Endodermal cell (in vitro differentiated cells): ENCODE measurements around the gene GNAT3. TPM values are rescaled to one million over a fixed set of nuclear protein-coding genes. Genes with fewer than 3 reads are reported as not detected.

Experiments used
- DNase-seq: peaks from one replicate; pipeline ENCODE4 v3.0.0-alpha.2; 2017
- H3K27ac ChIP-seq: 2 replicates; pipeline ENCODE4 v1.5.1; 2013; ENCODE audit warnings: mild to moderate bottlenecking, low read depth, low read length, moderate library complexity
- H3K27me3 ChIP-seq: 2 replicates; pipeline ENCODE4 v1.6.1; 2013; ENCODE audit warnings: mild to moderate bottlenecking, low read length, moderate library complexity; ENCODE audit not compliant: insufficient read depth, control insufficient read depth, poor library complexity, severe bottlenecking
- H3K36me3 ChIP-seq: 2 replicates; pipeline ENCODE4 v1.7.0; 2013; ENCODE audit warnings: mild to moderate bottlenecking, low read length, moderate library complexity; ENCODE audit not compliant: control insufficient read depth, insufficient read depth
- H3K4me1 ChIP-seq: one replicate; pipeline ENCODE4 v1.7.0; 2013; ENCODE audit warnings: low read length; ENCODE audit not compliant: control insufficient read depth, insufficient read depth
- H3K4me3 ChIP-seq: 2 replicates; pipeline ENCODE4 v1.5.1; 2013; ENCODE audit warnings: mild to moderate bottlenecking, low read length, moderate library complexity
- H3K9ac ChIP-seq: 2 replicates; pipeline ENCODE4 v1.6.1; 2013; ENCODE audit warnings: mild to moderate bottlenecking, low read length, moderate library complexity; ENCODE audit not compliant: poor library complexity, severe bottlenecking; ENCODE audit errors: extremely low read depth
- H3K9me3 ChIP-seq: 2 replicates; pipeline ENCODE4 v1.6.1; 2013; ENCODE audit warnings: mild to moderate bottlenecking, low read length, moderate library complexity; ENCODE audit not compliant: control insufficient read depth
- H3K27ac Mint-ChIP-seq: 2 replicates; pipeline ENCODE4 v1.8.0; 2020; ENCODE audit warnings: mixed read lengths
- H3K27me3 Mint-ChIP-seq: 2 replicates; pipeline ENCODE4 v1.8.0; 2021; ENCODE audit warnings: mild to moderate bottlenecking, mixed read lengths; ENCODE audit not compliant: insufficient read depth
- H3K36me3 Mint-ChIP-seq: 2 replicates; pipeline ENCODE4 v1.8.0; 2020; ENCODE audit warnings: low read depth, mixed read lengths
- H3K4me1 Mint-ChIP-seq: 2 replicates; pipeline ENCODE4 v1.8.0; 2020; ENCODE audit warnings: mixed read lengths
- H3K4me3 Mint-ChIP-seq: 2 replicates; pipeline ENCODE4 v1.8.0; 2020; ENCODE audit warnings: mild to moderate bottlenecking, moderate library complexity, mixed read lengths
- H3K9me3 Mint-ChIP-seq: 2 replicates; pipeline ENCODE4 v1.8.0; 2020; ENCODE audit warnings: mild to moderate bottlenecking, mixed read lengths
- CTCF ChIP-seq: fragments of 200-600 bp; sonication (generic); conservative IDR thresholded peaks from 2 replicates; pipeline ENCODE4 v1.5.0; 2021; ENCODE audit warnings: antibody characterized with exemption, mild to moderate bottlenecking
- WGBS, 2 experiments: methylation state at CpG; one replicate each; pipeline versions ENCODE4 v1.1.5 to v1.1.7; 2013; ENCODE audit warnings: missing lambda C conversion rate in 2 of 2, mixed read lengths in 1 of 2; ENCODE audit not compliant: insufficient coverage in 1 of 2, insufficient read length in 1 of 2; 5-methylcytosine and 5-hydroxymethylcytosine counted together
- total RNA-seq, 2 donors: library from RNA; stranded (reverse); fragmentation: NEBNext Ultra II Directional in 1 of 2; extraction: Animal tissue kit (Norgen Biotek cat#: 25700) in 1 of 2; gene quantifications; 2 replicates in 1 of 2; 3 replicates in 1 of 2; pipeline ENCODE4 v1.2.1, GENCODE V29; 2021

The GNAT3 gene
- total RNA-seq, 2 donors from 2014 or later: not detected

DNA sequence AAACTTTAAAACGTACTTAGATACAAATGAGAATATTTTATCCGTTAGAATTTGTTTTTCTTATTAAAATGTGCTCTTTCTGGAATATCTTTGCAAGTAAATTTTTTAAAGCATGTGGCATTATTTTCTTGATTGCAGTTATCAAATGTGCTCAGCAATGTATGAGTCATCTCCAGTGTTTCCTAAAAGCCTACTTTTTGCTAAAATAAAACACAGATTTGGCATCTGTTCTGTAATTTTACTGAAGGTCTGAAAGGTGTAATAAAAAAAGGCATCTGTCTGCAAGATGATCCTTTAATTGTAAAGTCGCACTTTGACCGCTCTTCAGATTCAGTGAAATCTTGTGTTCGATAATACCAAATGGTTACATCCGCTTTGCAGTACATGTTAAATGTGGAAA is 3.4 kb downstream of the GNAT3 start:
- DNase-seq: no peak
- WGBS, 2 experiments: 95 to 98% methylated on average over 6 of the region's 6 CpGs
- H3K27ac ChIP-seq: no peak overlapping the region
- H3K36me3 ChIP-seq: no peaks in the 10 kb centered on the region
- H3K9ac ChIP-seq: no peak overlapping the region
- Mint-ChIP-seq H3K36me3 (no peaks in the 10 kb centered on the region), H3K27me3 (no peaks in the 10 kb centered on the region), H3K4me3 (no peak overlapping the region), H3K9me3 (no peaks in the 10 kb centered on the region), H3K27ac (no peak overlapping the region), H3K4me1 (no peaks in the 10 kb centered on the region)
- H3K9me3 ChIP-seq: no peaks in the 10 kb centered on the region
- no peak overlapping the region for H3K4me3 ChIP-seq
- H3K27me3 ChIP-seq: no peaks in the 10 kb centered on the region
- no peaks in the 10 kb centered on the region for H3K4me1 ChIP-seq
- TF ChIP-seq CTCF: no peak

GRCh38 chr7:80505900-80506500 is 5.9 kb downstream of the GNAT3 start:
- no peaks in the 10 kb centered on the region for H3K9me3 Mint-ChIP-seq
- no peaks in the 10 kb centered on the region for H3K4me1 ChIP-seq
- no peak overlapping the region for H3K4me3 Mint-ChIP-seq
- no peak overlapping the region for H3K27ac Mint-ChIP-seq
- H3K9me3 ChIP-seq: no peaks in the 10 kb centered on the region
- no peak overlapping the region for H3K27ac ChIP-seq
- no peak for TF ChIP-seq CTCF
- H3K4me3 ChIP-seq: no peak overlapping the region
- H3K36me3 Mint-ChIP-seq: no peaks in the 10 kb centered on the region
- H3K36me3 ChIP-seq: no peaks in the 10 kb centered on the region
- WGBS, 2 experiments: 98 to 100% methylated on average over 2 to 6 of the region's 7 CpGs
- no peaks in the 10 kb centered on the region for H3K27me3 ChIP-seq
- no peaks in the 10 kb centered on the region for H3K4me1 Mint-ChIP-seq
- no peaks in the 10 kb centered on the region for H3K27me3 Mint-ChIP-seq
- DNase-seq: no peak
- H3K9ac ChIP-seq: no peak overlapping the region

- Mint-ChIP-seq H3K36me3 (no peaks in the 10 kb centered on the region), H3K4me3 (no peak overlapping the region), H3K27ac (no peak overlapping the region), H3K27me3 (no peaks in the 10 kb centered on the region), H3K9me3 (no peaks in the 10 kb centered on the region), H3K4me1 (no peaks in the 10 kb centered on the region)
- no peak overlapping the region for H3K4me3 ChIP-seq
- no peak for DNase-seq
- H3K36me3 ChIP-seq: no peaks in the 10 kb centered on the region
- no peaks in the 10 kb centered on the region for H3K4me1 ChIP-seq
- no peaks in the 10 kb centered on the region for H3K27me3 ChIP-seq
- no peaks in the 10 kb centered on the region for H3K9me3 ChIP-seq
- WGBS, 2 experiments: 100% methylated on average over 1 of the region's 1 CpG; no CpG with 5 or more reads in 1 of the 2 experiments
- no peak overlapping the region for H3K27ac ChIP-seq
- H3K9ac ChIP-seq: no peak overlapping the region
- TF ChIP-seq CTCF: no peak
Observed at GRCh38 chr7:80500325-80500724, 11.5 kb downstream of the GNAT3 start.
